Adrenal gland (tissue), 12 donors: ENCODE measurements around the gene GPSM1. TPM values are rescaled to one million over a fixed set of nuclear protein-coding genes. Genes with fewer than 3 reads are reported as not detected.

Source experiments
- DNase-seq, 7 donors: peaks; one replicate each; pipeline ENCODE4 v3.0.0-alpha.2; 2019 to 2020
- H3K27ac ChIP-seq, 5 donors: fragments of 200-600 bp; sonication (generic) in 4 of 5; 1 replicate in 3 of 5; 2 replicates in 2 of 5; pipeline versions ENCODE4 v1.5.1 to v1.8.0; 2016 to 2020; ENCODE audit warnings: mild to moderate bottlenecking in 1 of 5
- H3K27me3 ChIP-seq: fragments of 200-600 bp; 2 replicates; pipeline ENCODE4 v1.8.0; 2021
- H3K36me3 ChIP-seq, 2 donors: fragments of 200-600 bp; replicated peaks in 1 of 2; 1 replicate in 1 of 2; 2 replicates in 1 of 2; pipeline versions ENCODE4 v1.5.1 to v1.8.0; 2018 to 2022
- H3K4me1 ChIP-seq, 2 donors: fragments of 200-600 bp; replicated peaks in 1 of 2; 1 replicate in 1 of 2; 2 replicates in 1 of 2; pipeline versions ENCODE4 v1.5.1 to v1.8.0; 2018 to 2021
- H3K4me3 ChIP-seq, 4 donors: fragments of 200-600 bp; sonication (generic) in 3 of 4; one replicate each; pipeline ENCODE4 v1.5.1; 2016 to 2018
- H3K9me3 ChIP-seq, 3 donors: fragments of 200-600 bp; sonication (generic) in 1 of 3; replicated peaks in 1 of 3; 1 replicate in 2 of 3; 2 replicates in 1 of 3; pipeline versions ENCODE4 v1.5.1 to v1.8.0; 2016 to 2021
- CTCF ChIP-seq, 6 experiments: fragments of 450-650 bp in 4 of 6; fragments of 200-600 bp in 2 of 6; sonication (generic) in 1 of 6; IDR thresholded peaks; 1 replicate in 5 of 6; 2 replicates in 1 of 6; pipeline versions ENCODE4 v1.5.1 to v1.8.0; 2016 to 2021; ENCODE audit warnings: antibody characterized with exemption in 6 of 6, mild to moderate bottlenecking in 2 of 6, moderate library complexity in 1 of 6
- POLR2A ChIP-seq, 2 donors: fragments of 450-650 bp; IDR thresholded peaks; one replicate each; pipeline ENCODE4 v1.6.1; 2017; ENCODE audit warnings: antibody characterized with exemption in 2 of 2, mild to moderate bottlenecking in 2 of 2, moderate library complexity in 1 of 2
- WGBS, 4 donors: extraction: QIAGEN DNeasy Blood & Tissue Kit in 2 of 4; methylation state at CpG; one replicate each; pipeline versions ENCODE4 v1.1.5 to v1.1.7; 2013 to 2017; 5-methylcytosine and 5-hydroxymethylcytosine counted together
- intact Hi-C, 2 donors: fragments of 100-400 bp; cut with DNase I; formaldehyde crosslinking; loops; one replicate each; pipeline versions ENCODE4 v1.14.1 to v1.15.0; 2022 to 2023
- polyA plus RNA-seq, 3 donors: library from polyadenylated mRNA; stranded (reverse); fragments of 200-250 nt in 2 of 3; fragments of 350-450 nt in 1 of 3; fragmentation: Illumina TruSeq in 1 of 3; extraction: RNeasy Lipid Tissue Mini Kit (QIAGEN cat#74804) in 1 of 3; gene quantifications; one replicate each; pipeline ENCODE4 v1.2.3, GENCODE V29; 2013 to 2014
- total RNA-seq, 9 donors: library from RNA; depleted of rRNA in 4 of 9; stranded (reverse); fragments of >200 nt in 4 of 9; fragments of 120-200 nt in 1 of 9; fragmentation: NEBNext Ultra II Directional in 1 of 9; extraction: Animal tissue kit (Norgen Biotek cat#: 25700) in 1 of 9; gene quantifications; one replicate each; pipeline versions ENCODE4 v1.1.0 to v1.2.4, GENCODE V29; 2013 to 2023
- donor health status: healthy with polysubstance abuse.
- donor health status: Bipolar disorder and iron deficiency.
- donor health status: DM: yes; HTN: yes; CAD: no.
- donor health status: DM: no; HTN: no; CAD: no.
- donor health status: DM: no; HTN: no; CAD: no.
- donor health status: DM: yes; HTN: yes; CAD: no.

Gene GPSM1
- total and polyA plus RNA-seq, 12 donors, result 2.9 to 50.4 (median 17.2) TPM

GRCh38 chr9:136385015-136385414 lies 57.7 kb downstream of the GPSM1 start:
- intact Hi-C loops, result no loop called here
- Histone ChIP-seq H3K9me3 (no peaks in the 10 kb centered on the region), H3K4me1 (no peaks in the 10 kb centered on the region), H3K4me3 (no peak overlapping the region), H3K27ac (no peak overlapping the region), H3K36me3 (peaks cover 0 to 72% of the 10 kb centered on the region in 2 donors), H3K27me3 (no peaks in the 10 kb centered on the region)
- TF ChIP-seq CTCF (IDR thresholded peaks at IDR 0.05) (no peak), POLR2A (IDR thresholded peaks at IDR 0.05) (no peak)
- 87 to 92% (median 89%) methylated on average over 11 of the region's 11 CpGs for WGBS, 4 donors
- no peak for DNase-seq

- intact Hi-C loops, result no loop called here
- no peak for TF ChIP-seq POLR2A (IDR thresholded peaks at IDR 0.05)
- TF ChIP-seq CTCF (IDR thresholded peaks at IDR 0.05), result no peak
- Histone ChIP-seq H3K4me3 (no peak overlapping the region), H3K27ac (no peak overlapping the region), H3K4me1 (no peaks in the 10 kb centered on the region), H3K27me3 (no peaks in the 10 kb centered on the region), H3K36me3 (peaks cover 0 to 63% of the 10 kb centered on the region in 2 donors), H3K9me3 (no peaks in the 10 kb centered on the region)
- 82 to 87% (median 85%) methylated on average over 13 of the region's 13 CpGs for WGBS, 4 donors
- no peak for DNase-seq
These were observed 58.7 kb downstream of the GPSM1 start for GRCh38 chr9:136386018-136386417.

GRCh38 chr9:136387217-136387616 lies 59.9 kb downstream of the GPSM1 start:
- intact Hi-C loops, result no loop called here
- TF ChIP-seq POLR2A (IDR thresholded peaks at IDR 0.05) (no peak), CTCF (IDR thresholded peaks at IDR 0.05) (no peak)
- Histone ChIP-seq H3K9me3 (no peaks in the 10 kb centered on the region), H3K36me3 (peaks cover 0 to 61% of the 10 kb centered on the region in 2 donors), H3K27ac (no peak overlapping the region), H3K4me1 (no peaks in the 10 kb centered on the region), H3K27me3 (no peaks in the 10 kb centered on the region), H3K4me3 (no peak overlapping the region)
- no peak for DNase-seq
- 93 to 98% (median 97%) methylated on average over 6 to 19 of the region's 19 CpGs for whole genome bisulfite sequencing, 4 donors

DNA sequence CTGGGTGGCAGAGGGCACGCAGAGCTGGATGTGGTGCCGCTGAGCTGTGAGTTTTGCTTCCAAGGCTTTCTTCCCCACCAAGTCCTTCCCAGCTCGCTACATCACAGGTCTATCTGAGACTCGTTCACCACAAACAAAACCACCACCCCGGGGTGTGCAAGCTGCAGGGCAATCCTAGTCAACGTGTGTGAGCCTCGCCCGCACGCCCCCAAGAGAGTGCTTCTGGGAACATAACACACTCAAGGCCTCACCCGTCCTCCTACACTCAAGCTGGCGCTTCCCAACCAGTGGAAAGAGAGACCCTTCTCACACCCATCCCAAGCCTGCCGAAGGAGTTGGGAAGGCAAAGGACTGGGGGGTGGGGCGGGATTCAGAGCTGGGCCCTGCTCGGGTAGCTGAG lies 62.1 kb downstream of the GPSM1 start:
- Histone ChIP-seq H3K9me3 (no peaks in the 10 kb centered on the region), H3K27ac (no peak overlapping the region), H3K4me1 (no peaks in the 10 kb centered on the region), H3K27me3 (no peaks in the 10 kb centered on the region), H3K4me3 (no peak overlapping the region), H3K36me3 (peaks cover 0 to 64% of the 10 kb centered on the region in 2 donors)
- TF ChIP-seq CTCF (IDR thresholded peaks at IDR 0.05) (no peak), POLR2A (IDR thresholded peaks at IDR 0.05) (no peak)
- intact Hi-C loops, result no loop called here
- no peak for DNase-seq
- 86 to 93% (median 92%) methylated on average over 12 to 14 of the region's 14 CpGs for WGBS, 4 donors
